Inflammatory macrophage treated with lipopolysaccharide for 1 hour (primary cell): Measurements from ENCODE around the gene CCDC90B.
"Not testable (repeated sequence)": the region's sequence is repeated elsewhere in the genome, so short reads cannot be mapped to it uniquely, and the experiment has no call there.

ENCODE experiments used
- DNase-seq, 2 donors: peaks; one replicate each; pipeline ENCODE4 v3.0.0-alpha.2; 2020 to 2022

The CCDC90B gene

DNA sequence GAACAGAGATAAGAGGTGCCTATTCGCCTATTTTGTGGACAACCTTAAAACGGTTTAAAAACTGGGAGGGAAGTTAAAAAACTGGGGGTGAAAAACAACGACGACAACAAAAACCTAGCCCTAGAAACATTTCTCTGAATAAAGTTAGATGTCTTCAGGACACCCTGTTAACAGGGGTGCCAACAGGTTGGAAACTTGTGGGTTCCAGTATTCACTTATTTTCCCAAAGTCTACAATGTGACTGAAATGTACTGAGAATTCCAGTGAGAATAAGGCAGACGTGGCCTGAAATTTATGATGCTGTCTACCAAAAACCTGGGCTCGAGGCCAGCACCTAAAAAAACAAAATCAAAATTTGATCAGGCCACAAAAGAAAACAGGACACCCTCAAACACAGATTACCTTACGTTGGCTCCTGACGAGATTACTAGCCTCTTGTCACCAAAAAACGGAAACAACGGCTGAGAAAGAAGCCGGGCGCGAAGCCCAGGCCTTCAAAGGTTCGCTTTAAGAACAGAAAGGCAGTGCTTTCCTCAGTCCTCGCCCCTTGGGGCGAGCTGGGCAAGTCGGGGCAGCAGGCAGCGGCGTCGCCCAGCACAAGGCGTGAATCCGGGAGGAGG, 906 bp downstream of the CCDC90B start:
- DNase-seq, result peak in 1 of 2 donors; percentile 64

DNA sequence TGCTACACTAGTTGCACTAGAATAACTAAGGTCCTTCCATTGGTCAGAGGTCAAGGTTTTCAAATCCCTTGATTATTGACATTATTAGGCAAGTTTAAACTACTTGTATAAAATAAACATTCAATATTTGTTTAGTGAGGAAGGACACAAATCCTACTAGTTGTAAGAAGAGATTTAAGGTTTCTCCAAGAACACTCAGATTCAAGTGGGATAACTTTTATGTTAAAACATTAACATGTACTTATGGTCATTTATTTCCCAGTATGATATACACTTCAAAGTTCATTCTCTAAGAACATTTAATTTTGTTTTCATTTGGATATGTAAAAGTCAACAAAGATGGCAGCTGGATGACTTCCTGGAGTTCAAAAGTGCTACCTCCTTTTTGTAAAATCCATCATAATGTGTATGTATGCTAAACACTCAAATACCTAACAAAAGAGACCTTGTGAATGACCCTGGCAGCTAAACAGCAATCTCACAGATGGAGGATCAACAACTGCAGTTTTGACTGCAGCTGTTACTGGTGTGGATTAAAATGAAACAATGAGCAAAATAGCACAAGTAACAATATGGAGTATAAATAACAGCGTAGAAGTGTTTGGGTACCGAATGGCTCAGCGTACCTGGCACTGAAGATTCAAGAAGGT, 1.5 kb downstream of the CCDC90B start:
- DNase-seq, result no peak

DNA sequence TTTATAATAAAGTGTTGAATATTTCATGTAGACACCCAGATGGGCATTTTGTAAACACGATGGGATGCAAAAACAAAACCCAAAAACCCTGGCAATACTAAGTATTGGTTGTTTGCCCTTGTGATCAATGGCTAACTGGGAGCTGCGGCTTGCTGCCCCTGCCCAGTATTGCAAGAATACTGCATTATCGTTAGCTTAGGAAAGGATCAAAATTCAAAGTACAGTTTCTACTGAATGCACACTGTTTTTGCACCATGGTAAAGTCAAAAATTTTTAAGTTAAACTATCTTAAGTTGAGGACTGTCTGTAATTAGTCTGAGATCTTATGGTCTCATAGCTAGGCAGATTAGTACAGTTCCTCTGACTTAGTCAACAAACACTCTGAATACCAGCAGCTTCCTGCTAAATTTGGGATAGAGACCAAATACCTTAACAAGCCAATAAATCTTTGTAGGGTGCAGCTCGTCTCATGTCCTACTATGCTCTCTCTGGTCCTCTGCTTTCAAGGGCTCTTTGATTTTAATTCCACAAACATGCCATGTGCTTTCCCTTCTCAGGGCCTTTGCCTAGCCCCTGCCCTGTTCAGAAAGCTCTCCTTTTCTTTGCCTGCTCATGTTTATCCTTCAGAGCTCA, 4.0 kb downstream of the CCDC90B start:
- DNase-seq, result no peak

DNA sequence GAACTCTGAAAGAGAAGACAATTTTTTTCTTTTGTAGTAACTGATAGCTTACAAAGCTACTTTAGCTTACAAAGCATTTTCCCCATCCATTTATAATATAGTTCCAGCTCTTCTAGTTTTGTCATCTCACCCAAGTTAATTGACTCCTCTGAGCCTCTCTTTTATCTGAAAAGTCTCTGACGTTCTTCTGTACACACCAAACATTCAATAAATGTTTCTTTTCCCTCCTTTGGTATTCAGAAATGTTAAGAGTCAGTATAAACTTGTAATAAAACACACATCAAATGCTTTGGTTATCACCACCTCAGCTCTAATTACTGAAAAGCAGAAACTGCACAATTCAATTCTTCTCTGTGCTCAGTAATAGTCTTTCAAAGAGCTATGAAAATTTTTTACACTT, 5.9 kb downstream of the CCDC90B start:
- no peak for DNase-seq

DNA sequence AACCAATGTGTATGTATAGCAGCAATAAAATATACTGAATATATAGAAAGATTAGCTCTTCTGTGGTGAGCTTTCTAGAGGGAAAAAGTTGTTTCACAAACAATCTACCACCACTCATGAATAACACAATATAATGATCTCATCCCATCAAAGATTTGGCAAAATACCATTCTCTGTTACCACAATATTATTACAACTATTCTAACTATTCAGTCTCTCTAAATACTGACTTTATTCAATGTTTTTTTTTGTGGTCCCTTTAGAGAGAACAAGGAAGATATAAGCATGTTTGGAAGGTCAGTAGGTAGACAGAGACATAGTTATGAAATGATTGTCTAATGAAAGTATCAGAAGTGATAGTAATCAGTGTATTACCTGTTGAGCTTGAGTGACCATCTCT, 7.8 kb downstream of the CCDC90B start:
- no peak for DNase-seq

DNA sequence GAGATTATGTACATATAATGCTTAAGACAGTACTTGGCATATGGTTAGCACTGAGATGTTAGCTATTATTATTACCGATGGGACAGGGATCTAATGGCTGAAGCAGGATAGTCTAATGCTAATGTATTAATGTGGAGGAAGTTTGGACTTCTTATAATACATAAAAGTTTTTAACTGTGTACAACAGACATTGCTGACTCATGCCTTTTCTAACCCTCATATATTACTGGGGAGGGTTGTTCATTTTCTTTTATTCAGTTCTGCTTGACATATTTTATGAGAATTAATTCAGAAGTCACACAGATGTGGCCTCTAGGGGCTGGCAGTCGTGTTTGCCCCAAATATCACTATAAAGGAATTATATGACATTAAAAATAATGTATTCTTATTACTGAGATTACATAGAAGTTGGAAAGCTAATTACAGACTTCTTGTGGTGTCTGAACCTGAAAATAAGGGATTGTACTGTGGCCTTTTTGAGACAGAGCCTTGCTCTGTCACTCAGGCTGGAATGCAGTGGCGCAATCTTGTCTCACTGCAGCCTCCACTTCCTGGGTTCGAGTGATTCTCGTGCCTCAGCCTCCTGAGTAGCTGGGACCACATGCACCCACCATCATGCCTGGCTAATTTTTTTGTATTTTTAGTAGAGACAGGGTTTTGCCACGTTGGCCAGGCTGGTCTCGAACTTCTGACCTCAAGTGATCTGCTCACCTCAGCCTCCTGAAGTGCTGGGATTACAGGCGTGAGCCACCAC, 10.1 kb downstream of the CCDC90B start:
- DNase-seq, result no peak

DNA sequence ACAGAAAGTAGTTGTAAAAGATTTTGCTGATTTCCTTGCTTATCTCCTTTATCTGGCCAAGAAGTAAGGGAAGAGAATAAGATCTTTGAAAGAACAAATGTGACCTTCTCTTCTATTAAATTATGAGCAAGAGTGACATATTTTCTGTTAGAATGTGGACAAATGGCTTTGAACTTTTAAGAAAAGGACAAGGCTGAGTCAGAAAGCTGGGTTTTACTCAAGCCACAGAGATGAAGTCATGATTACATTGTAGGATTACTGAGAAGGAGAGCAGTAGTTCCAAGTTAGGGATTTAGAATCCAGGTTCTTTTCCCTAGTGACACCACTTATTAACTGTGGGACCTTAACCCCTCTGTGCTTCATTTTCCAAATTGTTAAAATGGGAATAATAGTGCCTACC, 13.5 kb downstream of the CCDC90B start:
- DNase-seq, result no peak

DNA sequence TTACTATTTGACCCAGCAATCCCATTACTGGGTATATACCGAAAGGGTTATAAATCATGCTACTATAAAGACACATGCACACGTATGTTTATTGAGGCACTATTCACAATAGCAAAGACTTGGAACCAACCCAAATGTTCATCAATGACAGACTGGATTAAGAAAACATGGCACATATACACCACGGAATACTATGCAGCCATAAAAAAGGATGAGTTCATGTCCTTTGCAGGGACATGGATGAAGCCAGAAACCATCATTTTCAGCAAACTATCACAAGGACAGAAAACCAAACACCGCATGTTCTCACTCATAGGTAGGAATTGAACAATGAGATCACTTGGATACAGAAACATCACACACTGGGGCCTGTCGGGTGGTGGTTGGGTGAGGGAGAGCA, 14.4 kb downstream of the CCDC90B start:
- not testable (repeated sequence) for DNase-seq

DNA sequence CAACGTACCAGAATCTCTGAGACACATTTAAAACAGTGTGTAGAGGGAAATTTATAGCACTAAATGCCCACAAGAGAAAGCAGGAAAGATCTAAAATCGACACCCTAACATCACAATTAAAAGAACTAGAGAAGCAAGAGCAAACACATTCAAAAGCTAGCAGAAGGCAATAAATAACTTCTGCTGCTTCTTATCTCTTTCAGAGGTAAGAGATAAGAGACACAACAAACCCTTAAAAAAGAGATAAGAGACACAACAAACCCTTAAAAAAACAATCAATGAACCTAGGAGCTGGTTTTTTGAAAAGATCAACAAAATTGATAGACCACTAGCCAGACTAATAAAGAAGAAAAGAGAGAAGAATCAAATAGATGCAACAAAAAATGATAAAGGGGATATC, 17.1 kb downstream of the CCDC90B start:
- not testable (repeated sequence) for DNase-seq

DNA sequence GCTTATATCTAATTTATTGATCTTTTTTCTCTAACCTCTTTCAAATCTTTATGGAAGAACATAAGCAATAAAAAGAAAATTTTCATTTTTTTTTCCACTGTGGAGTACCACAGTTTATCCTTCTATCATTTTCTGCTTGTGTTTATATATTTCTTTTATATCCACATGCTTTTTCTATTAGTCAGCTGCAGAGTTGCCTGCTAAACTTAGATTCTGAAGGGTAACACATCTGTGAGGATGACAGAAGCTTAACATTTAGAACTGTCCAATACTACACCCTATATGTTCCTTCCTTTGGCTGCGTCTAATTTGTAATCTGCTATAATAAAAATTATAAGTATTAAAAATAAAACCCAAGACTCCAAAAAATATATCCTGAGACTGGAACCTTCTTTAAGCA, 20.8 kb downstream of the CCDC90B start:
- no peak for DNase-seq

DNA sequence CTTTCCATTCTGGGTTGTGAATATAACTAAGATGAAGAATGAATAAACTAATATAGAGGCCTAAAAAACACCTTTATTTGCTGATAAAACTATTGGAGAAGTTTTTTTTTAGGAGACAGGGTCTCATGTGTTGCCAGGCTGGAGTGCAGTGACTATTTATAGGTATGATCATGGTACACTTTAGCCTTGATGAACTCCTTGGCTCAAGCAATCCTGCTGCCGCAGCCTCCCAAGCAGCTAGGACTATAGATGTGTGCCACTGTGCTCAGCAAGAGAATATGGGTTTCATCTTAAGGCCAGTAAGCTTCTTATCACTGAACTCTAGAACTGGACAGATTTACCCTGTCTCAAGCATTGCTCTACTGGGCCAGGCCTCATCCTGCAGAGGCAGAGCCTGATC, 26.6 kb downstream of the CCDC90B start:
- no peak for DNase-seq

DNA sequence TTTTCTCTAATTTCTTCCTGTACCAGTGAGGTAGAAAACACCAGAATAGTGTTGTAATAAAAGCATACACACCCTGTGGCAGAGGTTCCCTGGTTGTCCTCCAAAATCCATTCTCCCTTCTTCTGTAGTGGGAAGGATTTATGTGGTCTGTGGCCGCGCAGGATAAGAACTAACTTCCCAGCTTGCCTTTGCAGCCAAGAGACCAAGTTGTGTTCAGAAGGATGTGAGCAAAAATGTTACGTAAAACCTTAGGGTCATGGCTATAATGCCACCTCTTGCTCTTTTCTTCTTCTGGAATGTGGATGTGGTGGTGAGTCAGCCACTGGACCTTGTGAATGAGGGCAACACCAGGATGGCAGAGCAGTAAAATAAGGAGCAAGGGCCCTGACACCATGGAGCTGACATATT, 28.4 kb downstream of the CCDC90B start:
- no peak for DNase-seq

DNA sequence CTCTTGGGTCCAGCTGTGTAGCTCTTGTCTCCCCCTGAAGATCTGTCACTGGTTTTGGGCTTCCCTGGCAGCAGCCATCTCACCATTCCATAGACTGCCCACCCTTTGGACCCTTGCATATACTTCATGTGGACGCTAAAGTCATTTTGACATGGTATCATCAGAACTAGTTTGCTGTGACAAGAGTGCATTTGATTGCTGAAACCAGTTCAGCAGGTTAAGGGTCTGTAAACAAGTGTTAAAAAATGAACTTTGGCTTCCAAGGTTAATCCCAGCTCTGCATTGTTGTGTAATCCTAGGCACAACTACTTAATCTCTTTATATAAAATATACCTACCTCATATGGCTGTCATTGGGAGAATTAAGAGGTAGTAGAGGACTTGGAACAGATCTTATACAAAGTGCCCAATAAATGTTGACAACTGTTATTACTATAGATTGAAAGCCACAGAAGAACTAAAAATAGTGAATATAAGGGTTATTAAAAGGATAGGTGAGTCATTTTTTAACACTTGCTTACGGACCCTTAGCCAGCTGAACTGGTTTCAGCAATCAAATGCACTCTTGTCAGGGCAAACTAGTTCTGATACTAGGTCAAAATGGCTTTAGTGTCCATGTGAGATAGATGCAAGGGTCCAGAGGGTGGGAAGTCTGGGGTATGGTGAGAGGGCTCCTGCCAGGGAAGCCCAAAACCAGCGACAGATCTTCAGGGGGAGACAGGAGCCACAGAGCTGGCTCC, 29.4 kb downstream of the CCDC90B start:
- DNase-seq, result no peak

DNA sequence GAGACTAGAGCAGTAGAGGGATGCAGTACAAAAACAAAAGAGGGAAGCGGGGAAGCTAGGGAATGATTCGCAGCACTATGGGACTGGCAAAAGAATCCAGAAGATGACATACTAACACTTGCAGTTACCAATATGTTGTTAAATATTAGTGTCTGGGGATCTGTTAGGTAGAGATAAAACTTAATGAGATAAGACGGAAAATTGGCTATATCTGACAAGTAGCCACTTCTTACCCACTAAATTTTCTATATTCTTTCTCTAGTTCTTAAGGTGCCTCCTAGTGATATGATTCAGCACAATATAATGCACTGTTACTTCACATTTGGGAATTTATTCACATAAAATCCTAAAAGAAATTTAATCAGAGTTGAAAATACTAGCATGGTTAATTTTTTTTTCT, 30.8 kb downstream of the CCDC90B start:
- DNase-seq, result no peak

DNA sequence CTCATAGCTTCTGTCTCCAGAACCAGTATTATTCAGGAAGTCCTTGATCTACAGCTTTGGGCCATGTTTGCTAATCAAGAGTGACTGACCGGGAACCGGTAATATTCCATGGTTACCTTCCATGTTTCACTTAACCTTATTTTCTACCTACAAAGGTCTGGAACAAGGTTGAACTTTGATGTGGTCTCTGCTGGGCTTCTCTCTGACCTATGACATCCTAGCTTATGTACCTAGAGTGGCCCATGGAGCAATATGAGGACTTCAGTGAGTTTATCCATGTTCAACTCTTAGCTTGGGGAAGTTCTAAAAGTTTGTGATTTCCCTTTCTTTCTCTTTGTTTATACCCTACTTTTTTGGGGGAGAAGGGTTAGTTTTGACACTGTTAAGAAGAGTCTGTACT, 33.2 kb downstream of the CCDC90B start:
- DNase-seq, result no peak

DNA sequence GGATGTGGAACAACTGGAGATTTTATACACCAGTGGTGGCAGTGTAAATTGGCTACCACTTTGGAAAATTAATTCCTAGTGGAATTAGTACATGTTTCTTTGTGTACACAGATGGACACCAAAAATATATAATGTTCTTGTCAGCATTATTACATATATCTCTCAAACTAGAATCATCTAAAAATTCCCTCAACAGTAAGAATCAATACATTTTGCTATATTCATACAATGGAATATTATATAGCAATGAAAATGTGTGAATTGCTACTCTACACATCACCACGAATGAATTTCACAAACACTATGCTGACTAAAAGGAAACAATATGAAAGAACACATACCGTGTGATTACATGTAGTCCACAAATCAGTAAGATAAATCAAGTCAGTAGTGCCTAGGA, 33.9 kb downstream of the CCDC90B start:
- DNase-seq, result no peak

DNA sequence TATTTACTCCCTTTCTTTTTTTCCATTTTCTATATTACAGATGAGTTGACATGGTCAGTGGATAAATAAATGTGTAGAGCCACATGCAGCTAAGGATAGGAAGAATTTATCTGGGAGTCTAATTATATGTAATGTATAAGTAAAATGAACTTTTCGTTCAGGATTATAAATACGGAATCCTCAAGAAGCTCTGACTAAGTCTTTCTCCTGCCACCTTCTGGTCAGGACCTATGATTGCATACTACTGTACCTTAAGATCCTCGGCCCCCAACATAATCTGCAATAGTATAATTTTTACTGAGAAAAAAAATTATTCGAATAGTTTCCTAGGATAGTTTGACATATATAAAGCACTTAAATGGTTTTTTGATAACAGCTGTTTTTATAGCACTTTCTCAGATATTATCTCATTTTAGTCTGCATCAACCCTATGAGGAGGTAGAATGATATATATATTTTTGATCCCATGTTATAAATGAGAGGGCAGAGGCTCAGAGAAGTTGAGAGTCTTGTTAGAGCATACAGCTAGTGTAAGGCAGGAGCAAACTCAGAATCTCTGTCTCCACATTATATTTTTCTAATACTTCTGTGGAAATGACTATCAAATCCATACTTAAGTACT, 36.1 kb downstream of the CCDC90B start:
- DNase-seq, result peak; percentile 24 to 40

DNA sequence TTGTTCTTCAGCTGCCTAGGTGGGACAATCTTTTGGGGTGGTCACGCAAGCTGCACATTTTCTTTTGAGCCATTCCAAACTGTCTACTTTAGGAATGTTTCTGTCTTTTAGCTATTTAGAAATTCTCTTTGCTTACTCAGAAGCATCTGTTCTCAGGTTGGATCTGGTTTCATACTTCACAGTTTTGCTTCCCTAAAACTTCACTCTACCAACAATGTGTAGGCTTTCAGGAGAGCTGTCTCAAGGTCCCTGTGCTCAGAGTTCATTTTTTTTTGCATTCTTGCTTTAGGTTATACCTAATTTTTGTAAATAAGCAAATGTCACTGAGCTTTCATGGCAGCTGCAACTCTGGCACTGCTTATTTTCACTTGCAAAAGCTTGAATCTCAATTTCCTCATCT, 36.7 kb downstream of the CCDC90B start:
- no peak for DNase-seq

DNA sequence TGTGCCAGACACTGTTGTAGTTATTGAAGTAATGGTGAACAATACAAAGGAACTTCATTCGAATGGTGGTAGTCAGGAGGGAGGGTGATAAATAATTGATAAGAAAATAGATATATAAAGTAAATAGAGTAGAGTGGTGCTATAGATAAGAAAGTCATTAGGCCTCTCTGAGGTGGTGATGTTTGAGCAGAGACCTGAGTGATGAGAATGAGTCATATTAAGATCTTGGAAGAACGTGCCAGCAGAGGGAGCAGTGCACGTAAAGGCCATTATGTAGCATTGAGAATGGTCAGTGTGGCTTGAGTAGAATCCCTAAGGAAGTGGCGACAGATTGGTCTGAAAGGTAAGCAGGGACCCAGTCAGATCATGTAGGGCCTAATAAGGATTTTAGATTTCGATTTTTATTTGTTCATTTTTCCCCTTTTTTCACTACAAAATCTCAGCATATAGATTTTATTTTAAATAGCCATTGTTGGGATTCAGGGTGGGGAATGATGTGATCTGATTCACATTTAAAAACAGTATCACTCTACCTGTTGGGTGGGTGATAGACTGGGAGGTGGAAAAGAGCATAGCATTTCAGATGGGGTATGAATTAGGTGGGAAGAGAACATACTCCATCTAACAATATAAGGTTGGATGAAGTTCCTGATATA, 44.7 kb downstream of the CCDC90B start:
- peak; percentile 34 to 69 for DNase-seq

DNA sequence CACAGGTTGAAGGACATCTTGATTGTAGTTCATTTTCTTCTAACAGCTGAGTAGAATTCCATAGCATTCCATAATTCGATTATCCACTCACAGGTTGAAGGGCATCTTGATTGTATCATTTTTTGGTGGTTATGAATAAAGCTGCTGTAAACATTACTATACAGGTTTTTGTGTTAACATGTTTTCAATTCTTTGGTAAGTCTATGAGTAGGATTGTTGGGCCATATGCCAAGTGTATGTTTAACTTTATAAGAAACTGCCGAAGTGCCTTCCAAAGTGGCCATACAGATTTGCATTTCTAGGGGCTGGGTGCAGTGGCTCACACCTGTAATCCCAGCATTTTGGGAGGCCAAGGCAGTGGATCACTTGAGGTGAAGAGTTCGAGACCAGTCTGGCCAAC, 48.1 kb downstream of the CCDC90B start:
- no peak for DNase-seq

DNA sequence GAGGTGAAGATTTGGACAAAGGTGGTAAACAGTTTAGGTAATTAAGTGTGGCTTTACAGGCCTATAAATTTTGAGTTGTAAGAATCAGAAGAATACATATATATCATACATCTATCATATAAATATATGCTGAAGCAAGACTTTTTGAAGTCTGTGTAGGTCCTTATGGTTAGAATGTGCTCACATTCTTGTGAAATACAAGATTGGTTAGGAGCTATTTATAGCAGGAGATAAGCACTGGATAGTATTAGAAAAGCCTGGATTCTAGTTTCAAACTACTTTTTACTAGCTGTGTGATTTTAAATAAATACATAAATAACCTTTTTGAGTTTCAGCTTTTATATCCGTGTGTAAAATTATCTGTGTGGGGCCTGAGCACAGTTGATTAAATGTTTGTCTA, 50.3 kb downstream of the CCDC90B start:
- DNase-seq, result no peak

DNA sequence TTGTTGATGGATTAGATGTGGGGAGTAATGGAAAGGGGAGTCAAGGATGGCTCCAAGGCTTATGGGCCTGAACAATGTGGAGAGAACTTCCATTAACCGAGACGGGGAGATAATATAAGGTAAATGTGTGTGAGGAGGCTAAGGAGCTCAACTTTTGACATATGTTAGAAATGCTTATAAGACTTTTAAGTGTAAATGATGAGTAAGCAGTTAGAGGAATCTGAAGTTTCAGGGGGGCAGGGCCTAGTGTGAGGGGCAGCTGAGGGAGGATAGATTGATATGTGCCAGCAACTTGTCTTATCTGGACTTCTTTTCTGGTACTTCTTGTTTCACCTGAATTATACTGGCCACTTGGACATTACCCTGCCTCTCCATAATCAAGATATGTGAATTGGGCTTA, 62.7 kb downstream of the CCDC90B start:
- DNase-seq, result no peak
